Fibroblast of skin of left biceps (primary cell): ENCODE measurements around the gene TIPARP.

ENCODE experiments used
- DNase-seq, 2 experiments: peaks; one replicate each; pipeline ENCODE4 v3.0.0-alpha.2; 2013; ENCODE audit warnings: low read depth in 2 of 2

The TIPARP gene

GRCh38 chr3:156675830-156676767 is 1.7 kb downstream of the TIPARP start:
- peak in 1 of 2 experiments; percentile 57 for DNase-seq

DNA sequence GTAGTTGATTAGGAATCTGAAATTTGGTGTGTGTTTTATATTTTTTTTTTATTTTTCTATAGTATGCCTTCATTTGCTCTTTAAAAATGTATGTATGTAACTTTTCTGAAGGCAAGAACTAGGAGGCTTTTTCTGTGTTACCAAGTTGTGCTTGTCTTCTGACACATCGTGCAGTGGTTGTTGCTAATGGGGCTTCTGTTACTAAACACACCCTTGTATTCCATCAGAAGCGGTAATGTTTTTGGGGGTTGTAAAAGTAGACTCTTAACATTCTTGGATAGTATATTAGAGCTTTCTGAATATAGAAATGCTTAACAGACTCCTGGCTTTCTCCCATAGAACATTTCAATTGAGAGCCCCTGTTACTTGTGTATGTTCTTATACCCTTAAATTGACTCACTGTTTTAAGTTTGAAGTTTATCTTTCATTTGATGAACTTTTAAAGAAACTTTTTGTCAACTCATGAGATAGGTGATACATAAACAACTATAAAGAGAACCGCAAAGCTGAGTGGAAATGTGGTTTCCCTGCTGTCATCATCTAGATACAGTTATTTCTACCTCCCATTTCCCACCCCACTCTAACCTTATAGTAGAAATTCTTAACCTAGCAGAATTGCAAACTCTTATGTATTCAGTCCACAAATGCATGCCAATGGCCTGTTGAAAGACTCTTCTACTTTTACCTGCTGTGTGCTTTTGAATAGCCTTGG is 2.5 kb downstream of the TIPARP start:
- no peak for DNase-seq

DNA sequence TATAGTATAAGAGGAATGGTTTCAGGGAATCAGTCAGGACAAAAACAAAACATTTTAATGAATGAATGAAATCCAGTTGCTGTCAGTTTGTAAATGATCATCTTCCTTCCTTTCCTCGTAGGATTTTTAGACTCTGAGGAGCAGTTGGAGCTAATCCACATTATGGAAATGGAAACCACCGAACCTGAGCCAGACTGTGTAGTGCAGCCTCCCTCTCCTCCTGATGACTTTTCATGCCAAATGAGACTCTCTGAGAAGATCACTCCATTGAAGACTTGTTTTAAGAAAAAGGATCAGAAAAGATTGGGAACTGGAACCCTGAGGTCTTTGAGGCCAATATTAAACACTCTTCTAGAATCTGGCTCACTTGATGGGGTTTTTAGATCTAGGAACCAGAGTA is 3.1 kb downstream of the TIPARP start:
- no peak for DNase-seq

DNA sequence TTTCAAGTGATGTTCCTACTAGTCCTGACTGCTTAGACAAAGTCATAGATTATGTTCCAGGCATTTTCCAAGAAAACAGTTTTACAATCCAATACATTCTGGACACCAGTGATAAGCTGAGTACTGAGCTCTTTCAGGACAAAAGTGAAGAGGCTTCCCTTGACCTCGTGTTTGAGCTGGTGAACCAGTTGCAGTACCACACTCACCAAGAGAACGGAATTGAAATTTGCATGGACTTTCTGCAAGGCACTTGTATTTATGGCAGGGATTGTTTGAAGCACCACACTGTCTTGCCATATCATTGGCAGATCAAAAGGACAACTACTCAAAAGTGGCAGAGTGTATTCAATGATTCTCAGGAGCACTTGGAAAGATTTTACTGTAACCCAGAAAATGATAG is 3.8 kb downstream of the TIPARP start:
- DNase-seq = no peak

DNA sequence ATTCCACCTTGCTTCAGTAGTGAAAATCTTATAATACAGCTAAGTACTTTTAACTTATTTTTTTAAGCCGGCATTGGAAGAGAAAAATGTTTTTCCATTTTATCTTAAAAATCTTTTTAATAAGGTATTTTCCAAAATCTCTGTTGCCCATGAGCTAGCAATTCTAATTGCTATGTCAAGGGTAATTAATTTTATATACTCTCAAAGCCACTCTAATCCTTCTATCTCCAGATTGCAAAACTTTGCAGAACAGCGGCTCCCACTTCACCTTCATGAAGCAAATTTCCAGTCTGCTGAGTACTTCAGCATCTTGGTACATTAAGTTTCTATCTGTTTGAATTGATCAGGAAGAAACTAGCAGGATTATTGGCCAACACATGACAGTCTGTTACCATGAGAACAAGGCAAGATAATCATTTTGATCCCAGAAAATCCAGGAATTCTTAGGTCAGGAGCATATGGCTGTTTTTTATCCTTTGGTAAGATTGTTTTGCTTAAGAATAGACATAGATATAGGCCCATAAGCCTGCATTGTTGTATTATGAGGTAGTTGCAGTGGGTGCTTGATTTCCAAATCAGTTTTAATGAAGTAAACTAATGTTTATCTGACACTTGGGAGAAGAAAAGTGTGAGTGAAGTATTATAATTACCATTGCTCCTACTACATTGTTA is 6.0 kb downstream of the TIPARP start:
- DNase-seq = no peak

- DNase-seq = peak in 1 of 2 experiments; percentile 65
Measured at GRCh38 chr3:156681002-156681401, 6.6 kb downstream of the TIPARP start.

DNA sequence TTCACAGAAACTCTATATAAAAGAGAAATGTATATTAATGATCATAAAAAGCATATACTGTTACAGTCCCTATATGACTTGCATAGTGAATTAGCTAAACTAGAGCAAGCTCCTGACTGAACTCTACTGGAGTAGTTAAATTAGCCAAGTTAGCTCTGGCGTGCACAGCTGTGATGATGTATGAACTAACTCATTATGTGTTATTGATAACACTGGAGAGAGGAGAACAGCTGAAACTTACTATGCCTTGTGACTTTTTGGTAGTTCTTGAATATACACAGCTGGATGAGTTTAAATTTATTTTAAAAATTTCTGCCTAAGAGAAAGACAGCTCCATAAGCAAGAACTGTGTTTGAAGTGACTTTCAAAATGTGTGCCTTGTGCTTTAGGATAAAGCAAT is 8.1 kb downstream of the TIPARP start:
- DNase-seq = no peak

DNA sequence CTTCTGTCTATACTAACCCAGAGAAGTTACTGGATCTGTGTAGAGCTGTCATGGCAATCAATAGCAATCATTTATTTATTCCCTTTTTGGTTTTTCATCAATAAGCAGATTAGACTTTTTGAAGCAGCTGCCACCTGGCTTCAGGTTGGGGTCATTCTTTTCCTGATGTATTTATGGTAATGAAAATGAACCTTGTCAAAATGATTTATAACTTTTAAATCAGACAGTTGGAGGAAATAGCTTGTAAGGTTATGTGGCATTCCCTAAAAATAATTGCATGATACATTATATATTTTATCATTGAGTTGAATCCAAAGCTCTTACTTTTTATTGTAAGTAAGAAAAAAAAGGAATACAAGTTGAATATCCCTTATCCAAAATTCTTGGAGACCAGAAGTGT is 8.6 kb downstream of the TIPARP start:
- DNase-seq = no peak

GRCh38 chr3:156685198-156685597 is 10.8 kb downstream of the TIPARP start:
- DNase-seq = no peak

DNA sequence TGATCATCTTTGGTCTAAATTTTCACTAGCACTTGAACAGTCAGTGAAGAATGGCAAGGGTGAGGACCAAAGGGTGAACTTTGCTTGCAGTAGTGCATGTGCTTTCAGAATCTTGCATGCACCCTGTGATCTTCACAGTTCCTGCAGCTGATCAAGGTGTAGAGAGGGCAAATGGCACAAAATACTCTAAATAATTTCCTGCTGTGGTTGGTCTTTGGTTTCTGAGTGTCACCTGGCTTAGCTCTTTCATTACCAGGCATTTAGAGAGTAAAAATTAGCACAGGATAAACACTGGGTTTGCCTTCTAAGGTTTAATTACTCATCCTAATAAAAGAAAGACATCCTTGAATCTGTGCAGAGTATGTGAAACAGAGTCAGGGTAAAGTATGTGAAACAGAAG is 11.4 kb downstream of the TIPARP start:
- DNase-seq = no peak

- no peak for DNase-seq
Measured at GRCh38 chr3:156687023-156687422, 12.6 kb downstream of the TIPARP start.

GRCh38 chr3:156688632-156689452 is 14.5 kb downstream of the TIPARP start:
- DNase-seq = no peak

GRCh38 chr3:156689608-156690007 is 15.2 kb downstream of the TIPARP start:
- DNase-seq = no peak

GRCh38 chr3:156691920-156692319 is 17.5 kb downstream of the TIPARP start:
- DNase-seq = peak in 1 of 2 experiments; percentile 53

GRCh38 chr3:156693166-156693565 is 18.8 kb downstream of the TIPARP start:
- no peak for DNase-seq

DNA sequence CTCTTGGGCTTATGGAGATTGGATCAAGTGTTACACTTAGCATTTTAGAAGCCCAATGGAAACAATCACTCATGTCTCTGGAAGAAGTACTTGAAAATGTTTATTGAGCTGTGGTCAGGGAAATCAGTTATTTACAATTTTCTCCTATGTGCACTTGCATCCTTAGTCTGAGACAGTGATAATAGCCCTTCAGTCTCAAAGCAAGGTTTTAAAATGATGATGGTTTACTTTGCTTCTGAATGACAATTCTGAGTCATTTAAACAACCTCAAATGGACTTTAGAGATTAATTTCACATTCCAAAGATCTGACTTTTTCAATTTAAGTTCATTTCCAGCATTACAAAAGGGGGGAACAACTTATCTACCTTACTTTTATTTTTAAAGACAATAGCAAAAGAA is 20.1 kb downstream of the TIPARP start:
- no peak for DNase-seq

- no peak for DNase-seq
Measured at GRCh38 chr3:156702367-156702766, 28.0 kb downstream of the TIPARP start.

- DNase-seq = no peak
Measured at GRCh38 chr3:156704370-156705036, 30.1 kb downstream of the TIPARP start.

DNA sequence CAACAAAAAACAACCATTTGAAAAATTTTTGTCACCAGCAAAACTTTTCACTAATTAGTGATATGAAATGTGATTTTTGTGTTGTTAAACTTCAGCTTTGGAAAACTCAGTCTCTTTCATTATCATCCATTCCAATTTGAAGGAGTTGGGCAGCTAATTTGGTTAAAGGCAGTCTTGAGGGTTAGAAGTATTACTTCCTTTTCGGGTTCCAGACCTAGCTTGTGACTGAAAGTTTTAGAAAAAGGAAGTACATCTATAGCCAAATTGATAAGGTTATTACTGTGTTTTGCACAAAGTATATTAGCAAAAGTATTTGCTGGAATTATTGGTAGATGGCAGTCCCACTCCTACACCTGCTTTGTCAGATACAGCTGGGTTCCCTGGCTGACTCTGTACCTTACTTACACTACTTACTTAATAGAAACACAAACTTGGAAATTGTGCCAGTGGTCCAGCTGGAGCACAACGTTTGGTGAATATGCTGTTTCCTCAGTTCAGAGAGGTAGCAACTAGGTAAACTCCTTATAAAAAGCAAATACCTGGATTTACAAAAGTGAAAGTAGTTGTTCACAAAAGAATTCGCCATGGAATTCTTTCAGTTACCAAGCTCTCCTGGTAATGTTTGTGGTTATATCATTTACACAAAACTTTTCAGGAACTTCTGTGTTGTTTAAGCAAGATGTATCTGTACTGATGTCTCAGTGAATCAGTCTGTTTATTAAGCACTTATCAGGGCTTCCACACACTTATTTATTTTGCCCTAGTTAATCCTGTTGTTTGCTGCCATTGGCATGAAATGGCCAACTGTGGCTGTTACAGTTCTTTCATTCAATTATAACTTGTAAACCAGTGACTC is 31.6 kb downstream of the TIPARP start:
- DNase-seq = no peak

- DNase-seq = no peak
Measured at GRCh38 chr3:156707588-156707987, 33.2 kb downstream of the TIPARP start.
